GM19452 (cell line): ENCODE results near the gene IARS2.
"Not testable (repeated sequence)": the region's sequence is repeated elsewhere in the genome, so short reads cannot be mapped to it uniquely, and the experiment has no call there.

ENCODE experiments used
- ATAC-seq: cut with Tn5 transposase; IDR thresholded peaks from one replicate; pipeline ENCODE4 v1.9.1; 2021; ENCODE audit not compliant: unreplicated experiment

The IARS2 gene

GRCh38 chr1:220094016-220094911 lies at the start of gene IARS2:
TSS of gene IARS2 (plus strand) at chr1:220094132. CDS start at chr1:220094217, 85 bp downstream.
- ATAC-seq, result peak; percentile 61

GRCh38 chr1:220044678-220045355 lies 49.1 kb upstream of the IARS2 start:
- no peak for ATAC-seq

GRCh38 chr1:220045356-220046051 lies 48.4 kb upstream of the IARS2 start:
- no peak for ATAC-seq

- ATAC-seq, result peak; percentile 99
Measured at GRCh38 chr1:220046052-220046930, 47.6 kb upstream of the IARS2 start, which contains the start of gene EPRS1. TSS of gene EPRS1 (minus strand) at chr1:220046505. CDS start at chr1:220046388, 117 bp downstream.

GRCh38 chr1:220056374-220056773 lies 37.6 kb upstream of the IARS2 start:
- no peak for ATAC-seq

- ATAC-seq, result no peak
Measured at GRCh38 chr1:220060876-220061275, 33.1 kb upstream of the IARS2 start.

- ATAC-seq, result no peak
Measured at GRCh38 chr1:220062629-220063028, 31.3 kb upstream of the IARS2 start.

GRCh38 chr1:220067269-220068204 lies 26.4 kb upstream of the IARS2 start:
- no peak for ATAC-seq

- no peak for ATAC-seq
Measured at GRCh38 chr1:220076861-220077762, 16.8 kb upstream of the IARS2 start.

- no peak for ATAC-seq
Measured at GRCh38 chr1:220077887-220078286, 16.0 kb upstream of the IARS2 start.

GRCh38 chr1:220084460-220084859 lies 9.5 kb upstream of the IARS2 start:
- no peak for ATAC-seq

GRCh38 chr1:220086261-220086686 lies 7.7 kb upstream of the IARS2 start:
- peak; percentile 55 for ATAC-seq

- peak; percentile 56 for ATAC-seq
Measured at GRCh38 chr1:220089650-220090556, 4.0 kb upstream of the IARS2 start, which contains the start of gene BPNT1. TSS of gene BPNT1 (minus strand) at chr1:220089788. CDS start at chr1:220079846, 9,942 bp downstream.

GRCh38 chr1:220092694-220093093 lies 1.2 kb upstream of the IARS2 start:
- ATAC-seq, result no peak

GRCh38 chr1:220093361-220094015 lies 444 bp upstream of the IARS2 start:
- no peak for ATAC-seq

- ATAC-seq, result no peak
Measured at GRCh38 chr1:220099826-220100225, 5.9 kb downstream of the IARS2 start.

- ATAC-seq, result not testable (repeated sequence)
Measured at GRCh38 chr1:220110473-220110872, 16.5 kb downstream of the IARS2 start.
